Middle frontal gyrus (tissue), 1 donor: ENCODE measurements around the gene SECISBP2.
"Not testable (repeated sequence)": the region's sequence is repeated elsewhere in the genome, so short reads cannot be mapped to it uniquely, and the experiment has no call there.

Experiments used
- DNase-seq: peaks from one replicate; pipeline ENCODE4 v3.0.0-alpha.2; 2015; ENCODE audit warnings: low spot score; ENCODE audit errors: extremely low spot score

Gene SECISBP2

GRCh38 chr9:89364666-89365531, 46.6 kb downstream of the SECISBP2 start:
- DNase-seq: no peak

GRCh38 chr9:89365532-89365912, 47.2 kb downstream of the SECISBP2 start:
- no peak for DNase-seq

GRCh38 chr9:89366711-89367110, 48.4 kb downstream of the SECISBP2 start:
- no peak for DNase-seq

- DNase-seq: no peak
Measured at GRCh38 chr9:89367281-89367680, 49.0 kb downstream of the SECISBP2 start.

- no peak for DNase-seq
Measured at GRCh38 chr9:89367726-89368437, 49.6 kb downstream of the SECISBP2 start.

GRCh38 chr9:89368550-89368949, 50.2 kb downstream of the SECISBP2 start:
- no peak for DNase-seq

- no peak for DNase-seq
Measured at GRCh38 chr9:89368978-89369377, 50.7 kb downstream of the SECISBP2 start.

- DNase-seq: no peak
Measured at GRCh38 chr9:89370593-89370992, 52.3 kb downstream of the SECISBP2 start.

GRCh38 chr9:89371791-89372190, 53.5 kb downstream of the SECISBP2 start:
- not testable (repeated sequence) for DNase-seq

- no peak for DNase-seq
Measured at GRCh38 chr9:89372230-89372816, 54.0 kb downstream of the SECISBP2 start.

- no peak for DNase-seq
Measured at GRCh38 chr9:89372979-89373378, 54.7 kb downstream of the SECISBP2 start.

- DNase-seq: no peak
Measured at GRCh38 chr9:89374176-89374575, 55.9 kb downstream of the SECISBP2 start.

- no peak for DNase-seq
Measured at GRCh38 chr9:89375191-89375760, 57.0 kb downstream of the SECISBP2 start.

- no peak for DNase-seq
Measured at GRCh38 chr9:89376286-89376685, 58.0 kb downstream of the SECISBP2 start.

GRCh38 chr9:89376741-89377351, 58.5 kb downstream of the SECISBP2 start:
- no peak for DNase-seq

- DNase-seq: no peak
Measured at GRCh38 chr9:89377411-89377810, 59.1 kb downstream of the SECISBP2 start.

GRCh38 chr9:89378541-89378940, 60.2 kb downstream of the SECISBP2 start:
- DNase-seq: no peak

- no peak for DNase-seq
Measured at GRCh38 chr9:89379031-89379430, 60.7 kb downstream of the SECISBP2 start.

GRCh38 chr9:89379508-89380115, 61.3 kb downstream of the SECISBP2 start:
- DNase-seq: no peak

- no peak for DNase-seq
Measured at GRCh38 chr9:89380437-89381307, 62.4 kb downstream of the SECISBP2 start.
